ENCODE measurements around the gene C6orf15.

C6orf15 gene

DNA sequence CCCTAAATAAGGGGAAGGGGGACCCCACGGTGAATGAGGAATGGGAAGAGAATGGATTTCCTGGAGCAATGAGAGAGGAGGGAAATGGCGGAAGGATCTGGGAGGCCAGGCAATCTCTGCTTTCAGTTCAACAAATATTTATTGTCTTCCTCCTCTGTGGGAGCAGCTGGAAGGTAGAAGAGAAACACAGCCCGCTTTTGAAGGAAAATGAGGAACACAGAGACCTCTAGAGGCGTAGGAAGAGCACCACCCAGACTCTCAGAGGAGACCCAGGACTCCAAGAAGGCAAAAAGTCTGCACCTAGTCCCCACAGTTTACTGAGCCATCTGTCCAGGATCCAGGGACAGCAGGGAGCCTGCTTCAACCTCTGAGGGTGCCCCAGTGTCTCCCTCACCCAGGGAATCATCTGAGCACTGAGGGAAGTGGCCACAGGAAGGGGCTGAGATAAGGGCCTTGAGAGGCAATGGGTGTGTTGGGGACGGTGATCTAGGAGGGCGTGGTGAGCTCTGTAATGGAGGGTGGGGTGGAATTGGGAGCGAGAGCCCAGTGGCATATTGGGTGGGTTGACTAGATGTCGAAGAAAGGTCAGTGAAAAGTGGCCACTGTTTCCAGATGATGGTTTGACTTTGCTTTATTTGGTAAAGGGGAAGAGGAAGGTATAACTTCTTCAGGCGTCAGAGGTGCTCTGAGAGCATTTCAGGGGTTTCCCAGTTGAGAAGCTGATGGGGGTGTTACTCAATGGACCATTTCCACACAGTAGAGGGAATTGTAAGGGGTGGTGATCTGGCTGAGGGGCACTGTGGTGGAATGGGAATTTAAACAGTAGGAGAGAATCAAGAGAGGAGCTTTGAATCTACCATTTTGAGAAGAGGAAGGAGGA lies 2.8 kb upstream of the C6orf15 start:
- DNase-seq (ENCODE audit: low read depth), result peak; percentile 76
- peak overlapping the region; percentile 61 for H3K4me3 ChIP-seq (ENCODE audit: low read length)
- TF ChIP-seq, protein P1, sequence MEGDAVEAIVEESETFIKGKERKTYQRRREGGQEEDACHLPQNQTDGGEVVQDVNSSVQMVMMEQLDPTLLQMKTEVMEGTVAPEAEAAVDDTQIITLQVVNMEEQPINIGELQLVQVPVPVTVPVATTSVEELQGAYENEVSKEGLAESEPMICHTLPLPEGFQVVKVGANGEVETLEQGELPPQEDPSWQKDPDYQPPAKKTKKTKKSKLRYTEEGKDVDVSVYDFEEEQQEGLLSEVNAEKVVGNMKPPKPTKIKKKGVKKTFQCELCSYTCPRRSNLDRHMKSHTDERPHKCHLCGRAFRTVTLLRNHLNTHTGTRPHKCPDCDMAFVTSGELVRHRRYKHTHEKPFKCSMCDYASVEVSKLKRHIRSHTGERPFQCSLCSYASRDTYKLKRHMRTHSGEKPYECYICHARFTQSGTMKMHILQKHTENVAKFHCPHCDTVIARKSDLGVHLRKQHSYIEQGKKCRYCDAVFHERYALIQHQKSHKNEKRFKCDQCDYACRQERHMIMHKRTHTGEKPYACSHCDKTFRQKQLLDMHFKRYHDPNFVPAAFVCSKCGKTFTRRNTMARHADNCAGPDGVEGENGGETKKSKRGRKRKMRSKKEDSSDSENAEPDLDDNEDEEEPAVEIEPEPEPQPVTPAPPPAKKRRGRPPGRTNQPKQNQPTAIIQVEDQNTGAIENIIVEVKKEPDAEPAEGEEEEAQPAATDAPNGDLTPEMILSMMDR (conservative IDR thresholded peaks at IDR 0.05; ENCODE audit: low read length), result peak; percentile 62

DNA sequence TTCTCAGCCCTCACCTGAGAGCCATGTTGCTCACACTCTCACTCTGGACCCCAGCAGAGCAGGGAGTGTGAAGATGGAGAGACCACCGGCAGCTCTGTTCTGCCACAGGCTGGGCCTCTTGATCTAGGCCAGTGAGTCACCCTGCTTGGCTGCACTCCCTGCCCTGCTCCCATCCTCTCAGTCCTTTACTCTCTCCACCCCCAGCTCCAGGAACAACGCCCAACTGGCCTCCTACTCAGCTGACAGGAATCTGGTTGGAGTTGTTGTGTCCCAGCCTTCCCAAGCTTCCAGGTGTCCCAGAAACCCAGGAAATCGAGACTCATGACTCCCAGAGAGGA lies 2.1 kb upstream of the C6orf15 start, which contains the start of gene PSORS1C1:
PSORS1C1 (plus strand) TSS at position 260 of the 338 bp plus-strand sequence. CDS start 14,833 bp downstream, outside the sequence.
- TF ChIP-seq, protein P1 (conservative IDR thresholded peaks at IDR 0.05; ENCODE audit: low read length), result no peak
- peak within 1 kb of the TSS; percentile 61 for H3K4me3 ChIP-seq (ENCODE audit: low read length)
- DNase-seq (ENCODE audit: low read depth), result peak; percentile 97

- TF ChIP-seq, protein P1 (conservative IDR thresholded peaks at IDR 0.05; ENCODE audit: low read length), result peak; percentile 31
- H3K4me3 ChIP-seq (ENCODE audit: low read length), result peak overlapping the region; percentile 61
- DNase-seq (ENCODE audit: low read depth), result peak; percentile 98
These were observed 1.6 kb upstream of the C6orf15 start for GRCh38 chr6:31113861-31114540.

- DNase-seq (ENCODE audit: low read depth), result no peak
- H3K4me3 ChIP-seq (ENCODE audit: low read length), result no peak overlapping the region
- TF ChIP-seq, protein P1 (conservative IDR thresholded peaks at IDR 0.05; ENCODE audit: low read length), result no peak
These were observed 663 bp downstream of the C6orf15 start for GRCh38 chr6:31111712-31112111.

DNA sequence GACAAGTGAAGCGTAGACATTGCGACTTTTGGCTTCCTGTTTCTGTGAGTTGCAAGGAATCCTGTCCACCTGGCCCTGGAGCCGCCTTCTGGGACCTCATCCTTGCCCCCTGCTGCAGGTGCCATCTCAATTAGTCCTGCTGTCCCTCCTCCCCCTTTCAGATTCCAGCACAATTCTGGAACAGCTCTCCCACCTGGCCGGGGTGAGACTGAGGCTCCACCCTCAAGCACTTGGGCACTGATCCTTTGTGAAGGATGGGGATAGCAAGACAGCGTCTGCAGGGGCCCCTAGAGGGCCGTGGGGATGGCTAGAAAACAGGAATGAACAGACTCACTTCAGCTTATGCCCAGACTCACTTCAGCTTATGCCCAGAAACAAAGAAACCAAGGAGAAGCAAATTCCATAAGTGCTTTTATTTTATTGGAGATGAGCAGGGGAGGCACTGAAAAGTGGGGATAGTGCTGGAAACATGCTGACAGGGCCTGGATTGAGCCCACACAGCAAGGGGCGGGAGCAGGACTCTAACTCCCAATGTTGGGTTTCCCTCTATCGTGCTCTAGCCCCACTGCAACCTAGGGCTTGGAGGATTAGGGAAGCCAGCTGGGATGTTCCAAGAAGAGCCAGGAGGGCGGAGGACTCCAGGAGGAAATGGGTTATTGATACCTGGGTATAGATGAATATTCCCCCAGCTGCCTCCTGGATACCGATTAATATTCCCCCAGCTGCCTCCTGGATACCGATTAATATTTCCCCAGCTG lies 1.4 kb downstream of the C6orf15 start:
- H3K4me3 ChIP-seq (ENCODE audit: low read length), result no peak overlapping the region
- DNase-seq (ENCODE audit: low read depth), result no peak
- TF ChIP-seq, protein P1 (conservative IDR thresholded peaks at IDR 0.05; ENCODE audit: low read length), result no peak

- TF ChIP-seq, protein P1 (conservative IDR thresholded peaks at IDR 0.05; ENCODE audit: low read length), result no peak
- no peak overlapping the region for H3K4me3 ChIP-seq (ENCODE audit: low read length)
- DNase-seq (ENCODE audit: low read depth), result no peak
These were observed 5.3 kb downstream of the C6orf15 start for GRCh38 chr6:31107052-31107451.
